NCI-H748 (cell line): ENCODE results near the gene PCNX3.
"Not testable (repeated sequence)": the region's sequence is repeated elsewhere in the genome, so short reads cannot be mapped to it uniquely, and the experiment has no call there.

ENCODE experiments used
- DNase-seq: peaks from one replicate; lab custom pipeline; 2025; ENCODE audit not compliant: unreplicated experiment; lab: John Stamatoyannopoulos, UW

Gene PCNX3

DNA sequence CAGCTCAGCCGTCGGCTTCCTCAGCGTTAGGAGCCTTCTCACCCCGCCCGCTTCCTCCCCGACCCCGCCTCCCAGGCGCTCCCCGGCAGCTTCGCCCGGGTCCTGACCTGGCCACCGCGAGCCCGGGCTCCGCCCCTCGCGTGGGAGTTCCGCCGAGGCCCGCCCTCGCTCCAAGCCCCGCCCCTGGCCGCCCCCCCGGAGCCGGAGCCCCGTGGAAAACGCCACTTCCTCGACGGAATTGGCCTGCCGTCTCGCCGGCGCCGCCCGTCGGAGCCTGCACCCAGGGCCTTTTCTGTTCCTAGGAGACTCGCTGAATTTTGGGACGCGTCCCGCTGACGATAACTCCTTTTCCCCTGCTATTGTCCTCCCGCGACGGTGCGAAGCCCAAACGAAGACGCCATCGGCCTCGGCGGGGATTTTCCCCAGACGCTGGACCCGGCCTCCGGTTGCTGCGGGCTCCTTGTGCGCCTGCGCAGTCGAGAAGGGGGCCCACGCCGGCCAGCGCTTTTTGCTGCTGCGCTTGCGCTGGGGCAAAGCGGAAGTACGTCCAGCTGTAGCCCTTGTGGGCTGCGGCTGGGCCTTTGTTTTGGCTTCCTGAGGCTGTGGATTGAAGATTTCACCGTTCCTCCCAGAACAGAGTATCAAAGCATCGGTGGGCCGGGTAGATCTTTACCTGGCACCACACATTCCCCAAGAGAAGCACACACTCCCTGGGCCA is 37.1 kb downstream of the PCNX3 start:
- peak; percentile 93 for DNase-seq

DNA sequence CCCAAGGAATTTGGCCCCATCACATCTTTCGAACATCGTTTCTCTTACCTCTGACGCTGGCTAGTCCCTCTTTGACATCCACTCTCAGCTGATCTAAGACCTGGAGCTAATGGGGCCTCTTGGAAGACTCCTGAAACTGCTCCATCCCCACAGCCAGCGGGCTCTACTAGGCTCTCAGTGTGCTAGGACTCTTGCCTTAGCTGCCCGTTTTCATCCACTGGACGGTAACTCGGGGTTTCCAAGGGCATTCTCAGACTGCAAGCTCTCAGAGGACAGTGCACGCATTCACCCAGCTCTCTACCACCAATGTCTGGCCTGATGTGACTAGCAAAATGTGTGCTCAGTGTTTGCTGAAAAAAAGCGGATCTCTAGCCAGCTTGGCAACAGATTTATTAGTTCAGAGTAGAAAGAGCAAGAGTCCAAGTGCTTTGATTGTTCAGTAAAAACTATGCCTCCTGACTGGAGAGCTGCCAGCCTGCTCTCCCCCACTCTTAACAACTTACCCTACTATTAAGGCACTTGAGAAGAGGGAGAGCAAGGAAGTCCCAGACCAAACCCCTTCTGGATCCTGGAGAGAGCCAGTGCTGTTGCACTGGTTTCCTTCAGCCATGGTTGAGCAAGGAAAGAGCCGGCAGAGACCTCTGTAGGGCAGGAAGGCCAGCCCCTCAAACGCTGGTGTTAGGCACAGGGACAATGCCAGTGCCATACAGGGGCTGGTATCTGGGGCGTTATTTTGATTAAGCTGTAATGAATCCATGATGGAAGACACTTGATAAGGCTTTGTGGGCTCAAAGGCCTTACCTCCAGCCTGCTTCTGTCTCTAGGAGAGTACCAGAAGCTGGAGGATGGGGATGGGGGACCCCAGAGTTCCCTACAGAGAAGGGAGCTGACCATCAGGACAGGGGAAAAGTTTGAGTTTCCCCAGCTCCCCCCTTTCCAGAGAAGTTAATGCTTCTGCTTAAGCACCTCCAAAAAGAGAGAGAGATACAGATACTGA is 38.0 kb downstream of the PCNX3 start:
- no peak for DNase-seq

- no peak for DNase-seq
Observed at GRCh38 chr11:65654375-65655349, 39.1 kb downstream of the PCNX3 start.

DNA sequence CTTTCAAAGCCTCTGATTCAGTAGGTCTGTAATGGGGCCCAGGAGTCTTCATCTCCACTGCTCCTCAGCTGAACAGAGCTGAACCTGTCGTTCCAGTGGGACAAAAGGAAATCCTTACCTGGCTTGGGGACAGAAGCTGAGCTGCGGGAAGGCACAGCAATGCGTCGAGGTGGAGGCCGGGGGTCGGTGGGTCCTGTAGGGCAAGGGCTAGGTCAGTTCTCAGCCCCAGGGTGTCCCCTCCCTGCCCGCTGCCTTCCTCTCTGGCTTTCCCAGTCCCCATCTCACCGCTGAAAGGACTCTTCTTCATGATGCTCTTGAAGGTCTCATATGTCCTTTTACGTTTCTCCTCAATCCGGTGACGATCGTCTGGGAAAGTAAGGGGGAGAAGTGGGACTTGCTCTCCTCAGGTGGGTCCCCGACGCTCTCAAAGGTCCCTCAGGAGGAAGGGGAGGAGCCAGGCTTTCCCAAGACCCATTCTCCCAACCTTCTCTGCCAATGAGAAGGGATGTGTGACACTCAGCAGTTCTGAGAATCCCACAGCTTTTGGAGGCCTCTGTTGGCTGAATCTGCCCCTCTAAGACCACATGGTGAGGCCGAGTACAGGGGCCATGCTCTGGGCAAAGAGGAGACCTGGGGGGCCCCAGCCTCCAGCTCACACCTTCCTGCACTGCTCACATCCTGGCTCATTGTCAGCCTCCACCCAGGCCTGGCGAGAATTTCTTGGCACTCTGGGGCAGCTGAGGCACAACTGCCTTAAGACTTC is 40.2 kb downstream of the PCNX3 start:
- no peak for DNase-seq

- no peak for DNase-seq
Observed at GRCh38 chr11:65657426-65657825, 41.9 kb downstream of the PCNX3 start.

GRCh38 chr11:65658174-65659021 is 42.8 kb downstream of the PCNX3 start:
- no peak for DNase-seq

DNA sequence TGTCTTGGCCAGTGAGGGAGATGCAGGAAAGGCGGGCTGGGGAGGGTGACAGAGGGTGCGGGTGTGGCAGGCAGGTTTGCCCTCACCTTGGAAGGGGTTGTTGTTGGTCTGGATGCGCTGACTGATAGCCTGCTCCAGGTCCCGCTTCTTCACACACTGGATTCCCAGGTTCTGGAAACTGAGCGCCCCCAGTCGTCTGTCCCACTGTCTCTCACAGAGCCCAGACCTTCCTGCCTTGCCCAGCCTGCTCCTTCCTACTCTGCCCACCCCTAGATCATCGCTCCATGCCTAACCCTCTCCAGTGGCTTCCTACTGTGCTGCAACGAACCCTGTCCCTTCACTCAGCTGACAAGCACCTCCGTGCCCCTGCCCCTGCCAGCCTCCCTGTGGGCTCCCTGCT is 44.5 kb downstream of the PCNX3 start:
- DNase-seq: no peak

- DNase-seq: not testable (repeated sequence)
Observed at GRCh38 chr11:65660908-65661307, 45.3 kb downstream of the PCNX3 start.

DNA sequence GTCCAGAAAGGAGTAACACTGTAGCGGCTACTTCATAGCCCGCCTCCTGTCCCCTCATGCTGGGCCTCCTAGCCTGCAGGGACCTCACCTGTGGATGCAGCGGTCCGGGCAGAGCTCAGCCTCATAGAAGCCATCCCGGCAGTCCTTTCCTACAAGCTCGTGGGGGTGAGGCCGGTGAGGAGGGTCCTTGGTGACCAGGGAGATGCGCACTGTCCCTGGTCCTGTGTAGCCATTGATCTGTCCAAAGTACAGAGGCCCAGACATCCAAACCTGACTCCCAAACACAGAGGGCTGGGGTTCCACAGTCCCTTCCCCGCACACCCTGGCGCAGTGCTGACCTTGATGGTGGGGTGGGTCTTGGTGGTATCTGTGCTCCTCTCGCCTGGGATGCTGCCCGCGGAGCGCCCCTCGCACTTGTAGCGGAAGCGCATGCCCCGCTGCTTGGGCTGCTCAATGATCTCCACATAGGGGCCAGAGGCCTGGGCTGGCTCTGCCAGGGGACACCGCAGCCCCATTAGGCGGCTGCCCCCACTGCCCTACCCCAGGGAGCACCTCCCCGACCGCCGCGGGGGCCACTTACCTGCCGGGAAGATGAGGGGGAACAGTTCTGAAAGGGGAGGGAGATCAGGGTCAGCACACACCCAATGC is 46.1 kb downstream of the PCNX3 start:
- DNase-seq: no peak

GRCh38 chr11:65662247-65662798 is 46.7 kb downstream of the PCNX3 start:
- DNase-seq: no peak

GRCh38 chr11:65662799-65663638 is 47.4 kb downstream of the PCNX3 start, which contains the start of gene RELA:
TSS of gene RELA (minus strand) at chr11:65662916. CDS start at chr11:65662832, 84 bp downstream.
- peak; percentile 89 for DNase-seq

GRCh38 chr11:65663639-65664200 is 48.1 kb downstream of the PCNX3 start:
- peak; percentile 52 for DNase-seq

- no peak for DNase-seq
Observed at GRCh38 chr11:65672180-65672860, 56.7 kb downstream of the PCNX3 start.

DNA sequence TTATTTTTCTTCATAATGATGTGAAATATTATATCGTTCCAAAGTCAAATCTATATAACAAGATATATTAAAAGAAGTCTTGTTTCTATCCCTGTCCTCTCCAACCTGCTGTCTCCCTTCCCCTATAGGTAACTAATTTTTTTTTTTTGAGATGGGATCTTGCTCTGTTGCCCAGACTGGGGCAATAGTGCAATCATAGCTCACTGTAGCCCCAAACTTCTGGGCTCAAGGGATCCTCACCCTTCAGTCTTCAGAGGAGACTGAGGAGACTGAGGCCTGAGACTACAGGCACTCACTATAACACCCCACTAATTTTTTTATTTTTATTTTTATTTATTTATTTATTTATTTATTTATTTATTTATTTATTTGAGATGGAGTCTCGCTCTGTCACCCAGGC is 57.4 kb downstream of the PCNX3 start:
- no peak for DNase-seq

DNA sequence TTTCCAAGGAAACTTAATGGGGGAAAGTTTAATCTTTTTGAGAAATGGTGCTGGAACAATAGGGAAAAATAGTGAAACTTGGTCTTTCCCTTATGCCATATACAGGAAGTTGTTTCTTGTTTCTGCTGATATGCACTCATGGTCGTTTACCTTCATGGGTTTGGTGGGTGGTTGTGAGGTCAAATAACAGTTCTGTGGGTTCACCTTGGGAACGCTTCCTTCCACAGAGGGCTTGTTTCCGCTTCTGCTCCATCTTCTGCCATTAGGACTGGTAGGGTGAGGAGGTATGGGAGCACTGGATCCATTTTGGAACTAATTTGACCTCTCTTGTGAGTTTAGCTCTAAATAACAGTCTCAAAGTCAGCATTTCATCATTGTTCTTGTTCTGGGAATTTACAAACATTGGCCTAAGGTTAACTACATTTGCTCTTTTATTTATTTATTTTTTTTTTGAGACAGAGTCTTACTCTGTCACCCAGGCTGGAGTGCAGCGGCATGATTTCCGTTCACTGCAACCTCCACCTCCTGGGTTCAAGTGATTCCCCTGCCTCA is 64.7 kb downstream of the PCNX3 start:
- DNase-seq: no peak

- DNase-seq: not testable (repeated sequence)
Observed at GRCh38 chr11:65683480-65683879, 67.9 kb downstream of the PCNX3 start.
